OCI-LY7 (cell line): ENCODE measurements around the gene PSMD2.

ENCODE experiments used
- CTCF ChIP-seq: fragments of 200-600 bp; sonication (generic); conservative IDR thresholded peaks from 2 replicates; pipeline ENCODE4 v1.5.1; 2014; ENCODE audit warnings: mild to moderate bottlenecking, antibody characterized with exemption, low read length, moderate library complexity, mixed read lengths
- EZH2phosphoT487 ChIP-seq: fragments of 200-600 bp; sonication (generic); IDR thresholded peaks from 2 replicates; pipeline ENCODE4 v1.6.1; 2018; ENCODE audit warnings: low read depth, borderline replicate concordance, mild to moderate bottlenecking, mixed run types, antibody characterized with exemption, low read length, moderate library complexity, mixed read lengths

- TF ChIP-seq CTCF (no peak), EZH2phosphoT487 (no peak)
Observed at GRCh38 chr3:184341925-184342324, 42.9 kb downstream of the PSMD2 start.
